HEK293 (cell line): ENCODE measurements around the gene ARHGAP27.

Experiments
- GLI2 ChIP-seq: fragments of 450-650 bp; formaldehyde crosslinking; IDR thresholded peaks from 2 replicates; pipeline ENCODE4; 2017; ENCODE audit warnings: missing biosample characterization, missing genetic modification characterization, low read depth, borderline replicate concordance
- OSR2 ChIP-seq: fragments of 450-650 bp; formaldehyde crosslinking; IDR thresholded peaks from 2 replicates; pipeline ENCODE4 v1.5.1; 2016; ENCODE audit warnings: missing biosample characterization, missing genetic modification characterization
- YY1 ChIP-seq: fragments of 450-650 bp; formaldehyde crosslinking; IDR thresholded peaks from 2 replicates; pipeline ENCODE4 v1.5.1; 2018; ENCODE audit warnings: missing biosample characterization, missing genetic modification characterization
- ZNF133 ChIP-seq: fragments of 450-650 bp; formaldehyde crosslinking; IDR thresholded peaks from 2 replicates; pipeline ENCODE4 v1.5.1; 2016; ENCODE audit warnings: missing biosample characterization, missing genetic modification characterization
- ZNF239 ChIP-seq: fragments of 450-650 bp; formaldehyde crosslinking; IDR thresholded peaks from 2 replicates; pipeline ENCODE4 v1.5.1; 2016; ENCODE audit warnings: missing biosample characterization, missing genetic modification characterization
- ZNF274 ChIP-seq, 2 experiments: fragments of 200-500 bp in 1 of 2; fragments of 450-650 bp in 1 of 2; sonication (Bioruptor generic) in 1 of 2; formaldehyde crosslinking in 1 of 2; IDR thresholded peaks; 2 replicates each; pipeline versions ENCODE4 v1.5.1 to v1.6.1; 2014 to 2016; ENCODE audit warnings: borderline replicate concordance in 1 of 2, inconsistent platforms in 1 of 2, low read length in 1 of 2, missing biosample characterization in 1 of 2, missing genetic modification characterization in 1 of 2
- ZNF391 ChIP-seq: fragments of 450-650 bp; formaldehyde crosslinking; IDR thresholded peaks from 2 replicates; pipeline ENCODE4 v1.5.1; 2016; ENCODE audit warnings: low read depth, missing biosample characterization, missing genetic modification characterization, borderline replicate concordance
- ZNF560 ChIP-seq: fragments of 450-650 bp; formaldehyde crosslinking; IDR thresholded peaks from 2 replicates; pipeline ENCODE4 v1.5.1; 2017; ENCODE audit warnings: missing biosample characterization, missing genetic modification characterization, borderline replicate concordance
- ZNF623 ChIP-seq: fragments of 450-650 bp; formaldehyde crosslinking; IDR thresholded peaks from 2 replicates; pipeline ENCODE4 v1.5.1; 2016; ENCODE audit warnings: missing biosample characterization, missing genetic modification characterization
- ZNF670 ChIP-seq: fragments of 450-650 bp; formaldehyde crosslinking; IDR thresholded peaks from 2 replicates; pipeline ENCODE4 v1.5.1; 2016; ENCODE audit warnings: missing biosample characterization, missing genetic modification characterization, low read depth
- TF ChIP-seq, protein P1 (sequence below): fragments of 450-650 bp; formaldehyde crosslinking; IDR thresholded peaks from 2 replicates; pipeline ENCODE4 v1.5.1; 2016; ENCODE audit warnings: missing biosample characterization, missing genetic modification characterization
- TF ChIP-seq, protein P2 (sequence below): fragments of 450-650 bp; formaldehyde crosslinking; optimal IDR thresholded peaks from 2 replicates; pipeline ENCODE3; 2016; ENCODE audit warnings: missing biosample characterization, mild to moderate bottlenecking, missing genetic modification characterization

DNA sequence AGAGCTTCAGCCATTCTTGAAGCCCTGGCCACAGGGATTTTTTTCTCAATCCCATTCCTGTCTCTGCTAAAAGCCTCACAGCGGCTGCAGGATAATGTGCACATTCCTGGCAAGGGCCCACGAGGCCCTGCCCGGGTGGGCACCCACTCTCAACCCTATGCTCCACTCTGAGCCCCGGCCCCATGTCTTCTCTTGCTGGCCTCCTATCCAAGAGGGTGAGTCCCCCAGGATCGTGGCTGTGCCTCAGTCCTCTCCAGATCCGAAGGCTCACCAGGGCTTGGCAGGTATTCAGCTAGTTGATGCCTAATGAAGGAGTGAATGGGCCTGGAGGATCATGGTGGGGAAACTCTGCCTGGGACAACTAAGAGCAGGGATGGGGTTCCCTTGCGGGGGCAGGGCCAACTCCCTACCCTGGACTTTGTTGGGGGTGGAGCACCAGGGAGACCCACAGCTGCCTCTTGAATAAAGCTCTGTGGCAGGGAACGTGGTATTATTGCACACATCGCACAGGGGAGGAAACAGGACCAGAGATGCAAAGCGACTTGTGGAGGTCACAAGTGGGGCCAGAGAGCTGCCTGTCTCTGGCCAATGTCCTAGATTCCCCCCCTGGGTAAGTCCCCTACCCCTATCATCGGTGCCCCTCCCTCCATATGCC lies 5.4 kb downstream of the ARHGAP27 start:
- TF ChIP-seq ZNF133 (tag by site-specific recombination) (no peak), ZNF623 (tag by site-specific recombination) (no peak), YY1 (tag by site-specific recombination) (no peak), ZNF391 (tag by site-specific recombination) (no peak), OSR2 (tag by site-specific recombination) (no peak), ZNF670 (tag by site-specific recombination) (no peak), ZNF560 (tag by site-specific recombination) (no peak), ZNF239 (tag by site-specific recombination) (no peak), GLI2 (tag by site-specific recombination) (no peak), ZNF274 (IDR thresholded peaks at IDR 0.05; ENCODE audit: low read length) (no peak), ZNF274 (tag by site-specific recombination; IDR thresholded peaks at IDR 0.05; ENCODE audit: borderline replicate concordance) (no peak)
- TF ChIP-seq, protein P1, sequence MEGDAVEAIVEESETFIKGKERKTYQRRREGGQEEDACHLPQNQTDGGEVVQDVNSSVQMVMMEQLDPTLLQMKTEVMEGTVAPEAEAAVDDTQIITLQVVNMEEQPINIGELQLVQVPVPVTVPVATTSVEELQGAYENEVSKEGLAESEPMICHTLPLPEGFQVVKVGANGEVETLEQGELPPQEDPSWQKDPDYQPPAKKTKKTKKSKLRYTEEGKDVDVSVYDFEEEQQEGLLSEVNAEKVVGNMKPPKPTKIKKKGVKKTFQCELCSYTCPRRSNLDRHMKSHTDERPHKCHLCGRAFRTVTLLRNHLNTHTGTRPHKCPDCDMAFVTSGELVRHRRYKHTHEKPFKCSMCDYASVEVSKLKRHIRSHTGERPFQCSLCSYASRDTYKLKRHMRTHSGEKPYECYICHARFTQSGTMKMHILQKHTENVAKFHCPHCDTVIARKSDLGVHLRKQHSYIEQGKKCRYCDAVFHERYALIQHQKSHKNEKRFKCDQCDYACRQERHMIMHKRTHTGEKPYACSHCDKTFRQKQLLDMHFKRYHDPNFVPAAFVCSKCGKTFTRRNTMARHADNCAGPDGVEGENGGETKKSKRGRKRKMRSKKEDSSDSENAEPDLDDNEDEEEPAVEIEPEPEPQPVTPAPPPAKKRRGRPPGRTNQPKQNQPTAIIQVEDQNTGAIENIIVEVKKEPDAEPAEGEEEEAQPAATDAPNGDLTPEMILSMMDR (tag by site-specific recombination), result no peak
- TF ChIP-seq, protein P2, sequence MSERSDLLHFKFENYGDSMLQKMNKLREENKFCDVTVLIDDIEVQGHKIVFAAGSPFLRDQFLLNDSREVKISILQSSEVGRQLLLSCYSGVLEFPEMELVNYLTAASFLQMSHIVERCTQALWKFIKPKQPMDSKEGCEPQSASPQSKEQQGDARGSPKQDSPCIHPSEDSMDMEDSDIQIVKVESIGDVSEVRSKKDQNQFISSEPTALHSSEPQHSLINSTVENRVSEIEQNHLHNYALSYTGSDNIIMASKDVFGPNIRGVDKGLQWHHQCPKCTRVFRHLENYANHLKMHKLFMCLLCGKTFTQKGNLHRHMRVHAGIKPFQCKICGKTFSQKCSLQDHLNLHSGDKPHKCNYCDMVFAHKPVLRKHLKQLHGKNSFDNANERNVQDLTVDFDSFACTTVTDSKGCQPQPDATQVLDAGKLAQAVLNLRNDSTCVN, result no peak
